Loucy (cell line): ENCODE results near the gene GNB1.

Experiments
- H2AFZ ChIP-seq: fragments of 200-600 bp; sonication (generic); 2 replicates; pipeline ENCODE4 v1.6.0; 2016; ENCODE audit warnings: antibody characterized with exemption, mild to moderate bottlenecking, low read length, moderate library complexity
- H3F3A ChIP-seq: fragments of 200-600 bp; 2 replicates; pipeline ENCODE4 v1.6.0; 2016; ENCODE audit warnings: antibody characterized with exemption, low read depth, mild to moderate bottlenecking
- H3K27me3 ChIP-seq: fragments of 200-600 bp; sonication (generic); 2 replicates; pipeline ENCODE4 v1.6.1; 2014; ENCODE audit warnings: low read length, mild to moderate bottlenecking; ENCODE audit not compliant: insufficient read depth, poor library complexity, severe bottlenecking
- H3K36me3 ChIP-seq: fragments of 200-600 bp; sonication (generic); 2 replicates; pipeline ENCODE4 v1.6.1; 2016; ENCODE audit warnings: low read length; ENCODE audit not compliant: insufficient read depth
- H3K4me1 ChIP-seq: fragments of 200-600 bp; sonication (generic); 2 replicates; pipeline ENCODE4 v1.5.1; 2014; ENCODE audit warnings: low read length, mild to moderate bottlenecking; ENCODE audit not compliant: insufficient read depth, poor library complexity, severe bottlenecking
- H3K4me2 ChIP-seq: fragments of 200-600 bp; sonication (generic); 2 replicates; pipeline ENCODE4 v1.6.0; 2014; ENCODE audit warnings: antibody characterized with exemption, low read length, low read depth, mild to moderate bottlenecking; ENCODE audit not compliant: poor library complexity, severe bottlenecking
- H3K4me3 ChIP-seq: fragments of 200-600 bp; sonication (generic); 2 replicates; pipeline ENCODE4 v1.5.1; 2014; ENCODE audit warnings: low read length, mild to moderate bottlenecking, mixed read lengths; ENCODE audit not compliant: poor library complexity, severe bottlenecking
- H3K79me2 ChIP-seq: fragments of 200-600 bp; sonication (generic); 2 replicates; pipeline ENCODE4 v1.6.1; 2014; ENCODE audit warnings: low read length; ENCODE audit not compliant: insufficient read depth
- H3K9ac ChIP-seq: fragments of 200-600 bp; sonication (generic); 2 replicates; pipeline ENCODE4 v1.6.0; 2014; ENCODE audit warnings: mild to moderate bottlenecking, low read depth, low read length, moderate library complexity; ENCODE audit not compliant: poor library complexity, severe bottlenecking
- H3K9me2 ChIP-seq: fragments of 200-600 bp; sonication (generic); replicated peaks from 2 replicates; pipeline ENCODE4 v1.6.1; 2016; ENCODE audit warnings: low read depth, low read length, mixed read lengths
- H3K9me3 ChIP-seq: fragments of 200-600 bp; sonication (generic); 2 replicates; pipeline ENCODE4 v1.6.1; 2014; ENCODE audit warnings: mild to moderate bottlenecking, antibody characterized with exemption, low read length, low read depth; ENCODE audit not compliant: insufficient read depth
- H4K20me1 ChIP-seq: fragments of 200-600 bp; sonication (generic); 2 replicates; pipeline ENCODE4 v1.6.0; 2014; ENCODE audit warnings: antibody characterized with exemption, low read length, mild to moderate bottlenecking; ENCODE audit not compliant: insufficient read depth, poor library complexity, severe bottlenecking
- EZH2phosphoT487 ChIP-seq: fragments of 200-600 bp; IDR thresholded peaks from 2 replicates; pipeline ENCODE4 v1.6.1; 2018; ENCODE audit warnings: antibody characterized with exemption, mild to moderate bottlenecking, moderate library complexity, borderline replicate concordance
- TF ChIP-seq, protein P1 (sequence below): fragments of 200-600 bp; sonication (generic); conservative IDR thresholded peaks from 2 replicates; pipeline ENCODE4 v1.5.1; 2014; ENCODE audit warnings: mild to moderate bottlenecking, antibody characterized with exemption, low read length

Gene GNB1

DNA sequence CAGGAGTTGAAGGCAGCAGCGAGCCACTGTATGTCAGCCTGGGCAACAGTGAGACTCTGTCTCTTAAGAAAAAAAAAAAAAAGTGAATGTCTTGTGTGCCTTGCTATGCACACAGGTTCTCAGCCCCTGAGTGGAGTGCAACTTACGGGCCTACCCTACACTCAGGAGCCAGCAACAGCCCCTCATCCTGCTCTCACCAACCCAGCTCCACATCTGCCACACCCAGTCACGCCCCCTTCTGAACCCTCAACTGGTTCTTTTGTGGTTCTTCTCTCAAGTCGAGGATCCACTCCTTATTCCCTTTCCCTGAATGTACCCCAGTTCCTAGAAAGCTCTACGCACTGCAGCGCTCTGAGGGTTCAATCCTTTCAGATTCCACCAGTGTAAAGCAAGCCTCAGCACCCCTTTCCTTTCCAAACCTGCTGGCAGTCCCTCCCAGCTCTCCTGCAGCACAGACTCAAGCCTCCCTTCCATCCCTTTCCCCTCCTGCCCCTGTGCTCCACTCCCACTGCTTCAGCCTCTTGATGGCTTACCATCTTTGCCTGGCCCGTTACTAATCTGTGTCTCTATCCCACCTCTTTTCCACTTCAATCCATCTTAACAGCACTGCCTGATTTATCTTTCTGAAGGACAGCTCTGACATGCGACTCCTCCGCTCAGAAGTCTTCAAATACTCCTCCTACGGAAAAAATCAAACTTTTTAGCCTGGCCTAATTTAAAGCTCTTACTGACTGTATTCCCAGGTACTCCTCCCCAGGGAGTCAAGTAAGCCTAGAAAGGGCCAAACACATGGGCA, 38.1 kb downstream of the GNB1 start:
- Histone ChIP-seq H3K27me3 (no peaks in the 10 kb centered on the region), H3K4me1 (no peaks in the 10 kb centered on the region), H3K79me2 (peaks cover 97% of the 10 kb centered on the region), H3K4me3 (no peak overlapping the region), H2AFZ (no peak overlapping the region), H3K4me2 (no peak overlapping the region), H3K9me2 (no peaks in the 10 kb centered on the region), H3K36me3 (peaks cover 7% of the 10 kb centered on the region; the same call in 1 of the 2 replicates), H4K20me1 (peaks cover 92% of the 10 kb centered on the region), H3F3A (no peaks in the 10 kb centered on the region), H3K9ac (no peak overlapping the region), H3K9me3 (no peaks in the 10 kb centered on the region)
- no peak for TF ChIP-seq EZH2phosphoT487
- TF ChIP-seq, protein P1, sequence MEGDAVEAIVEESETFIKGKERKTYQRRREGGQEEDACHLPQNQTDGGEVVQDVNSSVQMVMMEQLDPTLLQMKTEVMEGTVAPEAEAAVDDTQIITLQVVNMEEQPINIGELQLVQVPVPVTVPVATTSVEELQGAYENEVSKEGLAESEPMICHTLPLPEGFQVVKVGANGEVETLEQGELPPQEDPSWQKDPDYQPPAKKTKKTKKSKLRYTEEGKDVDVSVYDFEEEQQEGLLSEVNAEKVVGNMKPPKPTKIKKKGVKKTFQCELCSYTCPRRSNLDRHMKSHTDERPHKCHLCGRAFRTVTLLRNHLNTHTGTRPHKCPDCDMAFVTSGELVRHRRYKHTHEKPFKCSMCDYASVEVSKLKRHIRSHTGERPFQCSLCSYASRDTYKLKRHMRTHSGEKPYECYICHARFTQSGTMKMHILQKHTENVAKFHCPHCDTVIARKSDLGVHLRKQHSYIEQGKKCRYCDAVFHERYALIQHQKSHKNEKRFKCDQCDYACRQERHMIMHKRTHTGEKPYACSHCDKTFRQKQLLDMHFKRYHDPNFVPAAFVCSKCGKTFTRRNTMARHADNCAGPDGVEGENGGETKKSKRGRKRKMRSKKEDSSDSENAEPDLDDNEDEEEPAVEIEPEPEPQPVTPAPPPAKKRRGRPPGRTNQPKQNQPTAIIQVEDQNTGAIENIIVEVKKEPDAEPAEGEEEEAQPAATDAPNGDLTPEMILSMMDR, result no peak

DNA sequence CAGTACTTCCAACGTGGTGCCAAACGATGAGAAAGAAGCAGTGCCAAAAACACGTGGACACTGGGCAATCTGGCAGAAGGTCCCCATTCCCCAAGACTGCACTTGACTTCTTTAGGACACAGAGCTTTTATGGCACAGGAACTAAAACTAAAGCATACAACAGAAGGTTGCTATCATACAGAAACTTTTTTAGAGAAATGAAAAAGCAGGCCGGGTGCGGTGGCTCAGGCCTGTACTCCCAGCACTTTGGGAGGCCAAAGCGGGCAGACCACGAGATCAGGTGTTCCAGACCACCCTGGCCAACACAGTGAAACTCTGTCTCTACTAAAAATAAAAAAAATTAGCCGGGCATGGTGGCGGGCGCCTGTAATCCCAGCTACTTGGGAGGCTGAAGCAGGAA, 43.0 kb downstream of the GNB1 start:
- peaks cover 94% of the 10 kb centered on the region for H3K79me2 ChIP-seq
- H3K4me2 ChIP-seq, result no peak overlapping the region
- no peaks in the 10 kb centered on the region for H3F3A ChIP-seq
- H4K20me1 ChIP-seq, result peaks cover 90% of the 10 kb centered on the region
- no peaks in the 10 kb centered on the region for H3K9me2 ChIP-seq
- H3K9me3 ChIP-seq, result no peaks in the 10 kb centered on the region
- no peak overlapping the region for H3K4me3 ChIP-seq
- no peak overlapping the region for H2AFZ ChIP-seq
- peaks cover 27% of the 10 kb centered on the region; the same call in 1 of the 2 replicates for H3K36me3 ChIP-seq
- no peaks in the 10 kb centered on the region for H3K27me3 ChIP-seq
- TF ChIP-seq, protein P1, result no peak
- no peak for TF ChIP-seq EZH2phosphoT487
- H3K4me1 ChIP-seq, result no peaks in the 10 kb centered on the region
- no peak overlapping the region for H3K9ac ChIP-seq

DNA sequence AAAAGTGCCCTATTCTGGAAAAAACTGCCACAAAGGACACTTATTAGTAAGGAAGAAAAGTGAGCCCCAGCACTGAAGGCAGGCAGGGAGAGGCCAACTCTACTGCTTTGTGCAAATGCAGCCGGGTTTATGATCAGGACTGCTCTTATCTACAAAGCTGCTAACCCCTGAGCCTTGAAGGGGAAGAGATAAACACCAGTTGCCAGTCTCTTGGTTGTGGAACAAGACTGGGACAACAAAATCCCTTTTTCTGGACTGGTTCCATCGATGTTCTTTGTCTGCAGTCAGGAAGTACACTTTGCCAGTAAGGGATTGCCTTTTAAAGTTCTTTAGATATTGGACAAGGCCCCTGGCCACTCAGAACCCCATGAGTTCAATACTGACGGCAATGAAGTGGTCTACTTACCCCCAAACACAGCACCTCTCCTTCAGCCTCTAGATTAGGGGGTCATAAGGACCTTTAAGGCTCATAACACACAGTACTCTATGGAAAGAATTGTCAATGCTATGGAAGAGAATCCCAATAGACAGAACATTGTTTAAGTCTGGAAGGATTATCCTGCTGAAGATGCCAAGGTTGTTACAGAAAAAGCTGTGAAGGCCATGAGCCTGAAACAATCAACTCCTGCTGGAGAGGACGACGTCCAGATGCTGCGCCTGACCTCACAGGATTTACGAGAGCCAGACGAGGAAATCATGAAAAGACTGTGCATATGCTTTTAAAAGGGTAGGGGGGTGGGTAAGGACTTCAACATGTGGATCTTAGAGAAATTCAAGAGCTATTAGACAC, 43.6 kb downstream of the GNB1 start:
- Histone ChIP-seq H3K36me3 (peaks cover 33% of the 10 kb centered on the region; the same call in 1 of the 2 replicates), H3K4me2 (no peak overlapping the region), H3K4me1 (no peaks in the 10 kb centered on the region), H3K9me2 (no peaks in the 10 kb centered on the region), H3F3A (no peaks in the 10 kb centered on the region), H4K20me1 (peaks cover 90% of the 10 kb centered on the region), H3K27me3 (no peaks in the 10 kb centered on the region), H3K4me3 (no peak overlapping the region), H2AFZ (no peak overlapping the region), H3K79me2 (peaks cover 94% of the 10 kb centered on the region), H3K9ac (no peak overlapping the region), H3K9me3 (no peaks in the 10 kb centered on the region)
- TF ChIP-seq EZH2phosphoT487, result no peak
- TF ChIP-seq, protein P1, result no peak
